Measurements from ENCODE around the gene TSEN34. TPM values are rescaled to one million over a fixed set of nuclear protein-coding genes. Genes with fewer than 3 reads are reported as not detected.
A peak's percentile ranks its signal among the peaks of the same experiment; 100 is the strongest.

The TSEN34 gene
- total RNA-seq, 1 donor from 2014 or later: 52.3 TPM

- Histone ChIP-seq H3K27ac (no peak overlapping the region), H3K36me3 (no peaks in the 10 kb centered on the region), H3K4me3 (no peak overlapping the region), H3K9me3 (no peaks in the 10 kb centered on the region), H3K4me1 (peaks cover 18% of the 10 kb centered on the region), H3K27me3 (no peaks in the 10 kb centered on the region)
- TF ChIP-seq POLR2AphosphoS5 (IDR thresholded peaks at IDR 0.05; ENCODE audit: insufficient read depth in 1 of 2, low read depth in 1 of 2) (no peak), POLR2A (IDR thresholded peaks at IDR 0.05) (no peak), CTCF (IDR thresholded peaks at IDR 0.05) (no peak)
- intact Hi-C loops (cut with DNase I): no loop called here
- DNase-seq (ENCODE audit: extremely low spot score in 2 of 2): no peak
These were observed 4.2 kb upstream of the TSEN34 start for GRCh38 chr19:54186934-54187381.

GRCh38 chr19:54188215-54188871, 2.8 kb upstream of the TSEN34 start:
- TF ChIP-seq CTCF (IDR thresholded peaks at IDR 0.05) (no peak), POLR2A (IDR thresholded peaks at IDR 0.05) (no peak), POLR2AphosphoS5 (IDR thresholded peaks at IDR 0.05; ENCODE audit: insufficient read depth in 1 of 2, low read depth in 1 of 2) (no peak)
- Histone ChIP-seq H3K4me3 (peak overlapping the region; percentile 81 to 87), H3K36me3 (peaks cover 0 to 6% of the 10 kb centered on the region in 2 donors), H3K27me3 (no peaks in the 10 kb centered on the region), H3K27ac (peak overlapping the region; percentile 96), H3K9me3 (no peaks in the 10 kb centered on the region), H3K4me1 (peaks cover 31% of the 10 kb centered on the region)
- intact Hi-C loops (cut with DNase I): no loop called here
- DNase-seq (ENCODE audit: extremely low spot score in 2 of 2): no peak

- peaks cover 0 to 14% of the 10 kb centered on the region in 2 donors for H3K36me3 ChIP-seq
- no peaks in the 10 kb centered on the region for H3K27me3 ChIP-seq
- peak within 1 kb of the TSS; percentile 81 to 88 for H3K4me3 ChIP-seq
- peaks cover 31% of the 10 kb centered on the region for H3K4me1 ChIP-seq
- DNase-seq (ENCODE audit: extremely low spot score in 2 of 2): no peak
- TF ChIP-seq POLR2AphosphoS5 (IDR thresholded peaks at IDR 0.05; ENCODE audit: insufficient read depth in 1 of 2, low read depth in 1 of 2): peak in 1 of 2 donors; percentile 70
- peak in 2 of 3 experiments; percentile 12 to 21 for TF ChIP-seq CTCF (IDR thresholded peaks at IDR 0.05)
- peak in 1 of 2 donors; percentile 70 for TF ChIP-seq POLR2A (IDR thresholded peaks at IDR 0.05)
- H3K9me3 ChIP-seq: no peaks in the 10 kb centered on the region
- intact Hi-C loops (cut with DNase I): no loop called here
- H3K27ac ChIP-seq: peak within 1 kb of the TSS; percentile 96
These were observed 1.9 kb upstream of the TSEN34 start, which contains the start of gene MBOAT7 for GRCh38 chr19:54189145-54189734. Gene MBOAT7, minus strand, starts transcription at chr19:54189580. Its CDS starts 1,072 bp downstream, at chr19:54188508.

DNA sequence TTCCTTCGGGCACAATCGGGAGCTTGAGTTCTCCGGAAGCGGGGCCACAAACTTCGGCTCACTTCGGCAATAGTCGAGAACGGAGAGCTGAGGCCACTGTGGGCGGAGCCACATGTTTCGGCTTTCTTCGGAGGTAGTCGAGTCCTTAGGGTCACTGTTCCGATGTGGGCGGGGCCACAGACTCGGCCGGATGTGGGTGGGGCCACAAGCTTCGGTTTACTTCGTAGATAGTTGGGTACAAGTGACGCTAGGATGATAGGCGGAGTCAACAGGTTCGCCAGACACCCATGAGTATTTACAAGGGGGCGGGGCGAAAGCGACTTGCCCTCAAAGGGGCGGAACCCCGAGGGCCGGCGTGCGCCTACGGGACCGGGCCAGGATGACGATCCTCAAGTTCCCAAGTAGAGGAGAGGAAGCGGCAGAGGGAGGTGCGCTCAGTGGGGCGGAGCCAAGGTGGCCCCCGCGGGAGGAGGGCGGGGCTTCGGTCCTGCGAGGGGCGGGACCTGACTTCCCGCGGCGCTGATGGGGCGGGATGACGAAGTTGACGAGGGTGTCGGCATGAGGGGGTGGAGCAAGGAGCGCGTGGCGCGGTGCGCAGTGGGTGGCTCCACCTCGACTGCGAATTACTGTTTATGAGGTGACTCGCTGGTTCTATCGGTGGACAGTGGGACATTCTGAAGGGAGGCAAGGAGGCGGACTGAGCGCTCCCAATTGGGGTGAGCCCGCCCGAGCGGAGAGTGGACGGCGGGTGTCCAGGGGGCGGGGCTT, 1.2 kb upstream of the TSEN34 start:
- peak; percentile 100 for DNase-seq (ENCODE audit: extremely low spot score in 2 of 2)
- peaks cover 31% of the 10 kb centered on the region for H3K4me1 ChIP-seq
- peak overlapping the region; percentile 96 for H3K27ac ChIP-seq
- H3K27me3 ChIP-seq: no peaks in the 10 kb centered on the region
- intact Hi-C loops (cut with DNase I): no loop called here
- TF ChIP-seq CTCF (IDR thresholded peaks at IDR 0.05) (no peak), POLR2AphosphoS5 (IDR thresholded peaks at IDR 0.05; ENCODE audit: insufficient read depth in 1 of 2, low read depth in 1 of 2) (peak; percentile 88 to 98)
- H3K9me3 ChIP-seq: no peaks in the 10 kb centered on the region
- peak overlapping the region; percentile 81 to 88 for H3K4me3 ChIP-seq
- H3K36me3 ChIP-seq: peaks cover 0 to 20% of the 10 kb centered on the region in 2 donors
